Nephron progenitor cell (in vitro differentiated cells): ENCODE data around the gene KHDRBS2.

ENCODE experiments used
- DNase-seq: peaks from one replicate; pipeline ENCODE4 v3.0.0; 2021
- H3K27ac Mint-ChIP-seq: 2 replicates; pipeline ENCODE4 v1.8.0; 2021; ENCODE audit warnings: mild to moderate bottlenecking, moderate library complexity, mixed read lengths
- H3K27me3 Mint-ChIP-seq: 2 replicates; pipeline ENCODE4 v1.8.0; 2021; ENCODE audit warnings: mild to moderate bottlenecking, low read depth, mixed read lengths; ENCODE audit not compliant: poor library complexity
- H3K36me3 Mint-ChIP-seq: 2 replicates; pipeline ENCODE4 v1.8.0; 2021; ENCODE audit warnings: low read depth, mixed read lengths
- H3K4me1 Mint-ChIP-seq: 2 replicates; pipeline ENCODE4 v1.8.0; 2021; ENCODE audit warnings: mixed read lengths
- H3K4me3 Mint-ChIP-seq: 2 replicates; pipeline ENCODE4 v1.8.0; 2021; ENCODE audit warnings: mild to moderate bottlenecking, moderate library complexity, mixed read lengths
- H3K9me3 Mint-ChIP-seq: 2 replicates; pipeline ENCODE4 v1.8.0; 2021; ENCODE audit warnings: mild to moderate bottlenecking, moderate library complexity, mixed read lengths
- CTCF ChIP-seq: fragments of 200-600 bp; sonication (generic); IDR thresholded peaks from 2 replicates; pipeline ENCODE4 v1.5.0; 2021; ENCODE audit warnings: antibody characterized with exemption

KHDRBS2 gene

GRCh38 chr6:61640463-61640862, 645.6 kb downstream of the KHDRBS2 start:
- H3K4me3 Mint-ChIP-seq, result no peak overlapping the region
- H3K27me3 Mint-ChIP-seq, result no peaks in the 10 kb centered on the region
- H3K27ac Mint-ChIP-seq, result no peak overlapping the region
- H3K9me3 Mint-ChIP-seq, result no peaks in the 10 kb centered on the region
- H3K36me3 Mint-ChIP-seq, result no peaks in the 10 kb centered on the region
- no peaks in the 10 kb centered on the region for H3K4me1 Mint-ChIP-seq
- TF ChIP-seq CTCF, result no peak
- no peak for DNase-seq
